HCT116 (cell line): ENCODE results near the gene HAUS1. TPM values are rescaled to one million over a fixed set of nuclear protein-coding genes. Genes with fewer than 3 reads are reported as not detected.

ENCODE experiments used
- ATAC-seq: fragments of 200-7000 bp; cut with Tn5 transposase; 2 replicates; pipeline ENCODE4 v1.9.1; 2020; ENCODE audit warnings: mild to moderate bottlenecking, moderate library complexity
- BruUV-seq: library from RNA; stranded (reverse); fragments of 400-500 nt; replicated peaks from 2 replicates; lab custom pipeline; 2021; lab: Mats Ljungman, UMichigan
- CTCF ChIA-PET: fragments of 300-600 bp; sonication (Branson Sonifier 250); formaldehyde crosslinking; loops from one replicate; lab custom pipeline; 2021; ENCODE audit warnings: antibody characterized with exemption; lab: Charles Lee
- POLR2A ChIA-PET: fragments of 300-600, 350-600 bp; sonication (Branson Sonifier 250); formaldehyde crosslinking; loops from one replicate; lab custom pipeline; 2021; ENCODE audit warnings: antibody characterized with exemption; lab: Charles Lee
- RAD21 ChIA-PET, 2 experiments: fragments of 300-600 bp; sonication (Branson Sonifier 250); formaldehyde crosslinking; loops; one replicate each; lab custom pipeline; 2023; ENCODE audit warnings: low total read pairs in 2 of 2; ENCODE audit not compliant: uncharacterized antibody in 2 of 2, unreplicated experiment in 2 of 2, low non-redundant PET in 1 of 2; lab: Charles Lee
- DNase-seq: peaks from one replicate; pipeline ENCODE4 v3.0.0-alpha.2; 2010; ENCODE audit warnings: low read depth, low spot score
- H2AFZ ChIP-seq: fragments of 200-600 bp; shearing (Covaris generic), sonication (generic); 2 replicates; pipeline ENCODE4 v1.6.1; 2017; ENCODE audit warnings: low read depth, mixed run types, mixed read lengths, antibody characterized with exemption, low read length; ENCODE audit not compliant: poor library complexity, severe bottlenecking
- H3K27ac ChIP-seq: 2 replicates; pipeline ENCODE4 v1.5.1; 2012; ENCODE audit warnings: low read depth, low read length
- H3K27me3 ChIP-seq: fragments of 200-600 bp; sonication (generic); 2 replicates; pipeline ENCODE4 v1.6.1; 2016; ENCODE audit warnings: mixed run types, low read length, mixed read lengths; ENCODE audit not compliant: insufficient read depth
- H3K36me3 ChIP-seq, 2 experiments: fragments of 200-500 bp in 1 of 2; fragments of 200-600 bp in 1 of 2; sonication (Bioruptor generic) in 1 of 2; sonication (generic) in 1 of 2; 2 replicates each; pipeline versions ENCODE4 v1.5.1 to v1.6.1; 2014 to 2016; ENCODE audit warnings: low read length in 2 of 2, inconsistent platforms in 1 of 2, mixed read lengths in 1 of 2, mixed run types in 1 of 2; ENCODE audit not compliant: insufficient read depth in 2 of 2, control insufficient read depth in 1 of 2
- H3K4me1 ChIP-seq, 2 experiments: fragments of 200-600 bp in 1 of 2; sonication (generic) in 1 of 2; 2 replicates each; pipeline versions ENCODE4 v1.5.1 to v1.6.1; 2012 to 2017; ENCODE audit warnings: low read length in 2 of 2, inconsistent platforms in 1 of 2, mild to moderate bottlenecking in 1 of 2, mixed read lengths in 1 of 2, mixed run types in 1 of 2, moderate library complexity in 1 of 2; ENCODE audit not compliant: insufficient read depth in 2 of 2, control insufficient read depth in 1 of 2
- H3K4me2 ChIP-seq: fragments of 200-600 bp; sonication (generic); 2 replicates; pipeline ENCODE4 v1.6.1; 2017; ENCODE audit warnings: mixed run types, low read length, mixed read lengths
- H3K4me3 ChIP-seq, 2 experiments: fragments of 200-600 bp in 1 of 2; sonication (generic) in 1 of 2; replicated peaks in 1 of 2; 2 replicates each; pipeline ENCODE4 v1.5.1; 2011 to 2016; ENCODE audit warnings: low read length in 2 of 2, control low read depth in 1 of 2, low read depth in 1 of 2, mild to moderate bottlenecking in 1 of 2, mixed read lengths in 1 of 2, mixed run types in 1 of 2
- H3K79me2 ChIP-seq: fragments of 200-600 bp; sonication (generic); 2 replicates; pipeline ENCODE4 v1.6.1; 2017; ENCODE audit warnings: mild to moderate bottlenecking, mixed run types, low read length, moderate library complexity, mixed read lengths; ENCODE audit not compliant: insufficient read depth
- H3K9ac ChIP-seq: fragments of 200-600 bp; sonication (generic); 2 replicates; pipeline ENCODE4 v1.6.1; 2016; ENCODE audit warnings: low read length, mixed read lengths
- H3K9me2 ChIP-seq: fragments of 200-600 bp; sonication (generic), shearing (Covaris generic); 2 replicates; pipeline ENCODE4 v1.6.1; 2017; ENCODE audit warnings: mixed run types, mild to moderate bottlenecking, moderate library complexity; ENCODE audit not compliant: insufficient read depth
- H3K9me3 ChIP-seq, 2 experiments: fragments of 200-500 bp in 1 of 2; fragments of 200-600 bp in 1 of 2; sonication (Bioruptor generic) in 1 of 2; sonication (generic) in 1 of 2; 2 replicates each; pipeline ENCODE4 v1.6.1; 2014 to 2017; ENCODE audit warnings: low read length in 2 of 2, mixed read lengths in 2 of 2, inconsistent platforms in 1 of 2, low read depth in 1 of 2, mild to moderate bottlenecking in 1 of 2, mixed run types in 1 of 2, moderate library complexity in 1 of 2; ENCODE audit not compliant: control insufficient read depth in 1 of 2, insufficient read depth in 1 of 2
- H4K20me1 ChIP-seq: fragments of 200-600 bp; sonication (generic), shearing (Covaris generic); 2 replicates; pipeline ENCODE4 v1.6.1; 2017; ENCODE audit warnings: mixed run types, mild to moderate bottlenecking, moderate library complexity; ENCODE audit not compliant: insufficient read depth
- EGR1 ChIP-seq: IDR thresholded peaks from 2 replicates; pipeline ENCODE4 v1.6.1; 2012; ENCODE audit warnings: low read depth
- POLR2AphosphoS5 ChIP-seq: IDR thresholded peaks from 2 replicates; pipeline ENCODE4 v1.6.1; 2011; ENCODE audit warnings: mild to moderate bottlenecking, low read depth, low read length, moderate library complexity
- REST ChIP-seq: IDR thresholded peaks from 2 replicates; pipeline ENCODE4 v1.6.1; 2012; ENCODE audit warnings: low read depth
- SIN3A ChIP-seq: IDR thresholded peaks from 2 replicates; pipeline ENCODE4 v1.6.1; 2012; ENCODE audit warnings: low read depth
- SRF ChIP-seq: IDR thresholded peaks from 2 replicates; pipeline ENCODE4 v1.6.1; 2012; ENCODE audit warnings: low read depth
- ZFX ChIP-seq: fragments of 450-650 bp; IDR thresholded peaks from 2 replicates; pipeline ENCODE4 v1.6.1; 2017
- intact Hi-C: fragments of 100-400 bp; cut with micrococcal nuclease; formaldehyde crosslinking; loops from 2 replicates; pipeline ENCODE4 v1.10.0; 2022
- total RNA-seq: library from RNA; stranded (reverse); gene quantifications from one replicate; pipeline ENCODE4 v1.2.1, GENCODE V29; 2021; ENCODE audit not compliant: unreplicated experiment
- TF ChIP-seq, protein P1 (sequence below): IDR thresholded peaks from 2 replicates; pipeline ENCODE4 v1.6.1; 2011; ENCODE audit warnings: mild to moderate bottlenecking, low read length, moderate library complexity; ENCODE audit not compliant: insufficient replicate concordance; ENCODE audit errors: extremely low read depth

HAUS1 gene
- total RNA-seq, 1 experiment from 2014 or later, result 46.2 TPM

GRCh38 chr18:46055838-46056230, 48.4 kb upstream of the HAUS1 start:
- no peaks in the 10 kb centered on the region for H3K9me2 ChIP-seq
- intact Hi-C loops, result no loop called here
- H3K36me3 ChIP-seq, result no peaks in the 10 kb centered on the region
- CTCF ChIA-PET, result no interaction called here
- no peak overlapping the region for H3K4me2 ChIP-seq
- no peaks in the 10 kb centered on the region for H3K27me3 ChIP-seq
- H3K9me3 ChIP-seq, result no peaks in the 10 kb centered on the region
- no peak for TF ChIP-seq REST
- TF ChIP-seq SIN3A, result no peak
- TF ChIP-seq ZFX, result no peak
- TF ChIP-seq EGR1, result no peak
- no peak for TF ChIP-seq POLR2AphosphoS5
- TF ChIP-seq SRF, result no peak
- TF ChIP-seq, protein P1, sequence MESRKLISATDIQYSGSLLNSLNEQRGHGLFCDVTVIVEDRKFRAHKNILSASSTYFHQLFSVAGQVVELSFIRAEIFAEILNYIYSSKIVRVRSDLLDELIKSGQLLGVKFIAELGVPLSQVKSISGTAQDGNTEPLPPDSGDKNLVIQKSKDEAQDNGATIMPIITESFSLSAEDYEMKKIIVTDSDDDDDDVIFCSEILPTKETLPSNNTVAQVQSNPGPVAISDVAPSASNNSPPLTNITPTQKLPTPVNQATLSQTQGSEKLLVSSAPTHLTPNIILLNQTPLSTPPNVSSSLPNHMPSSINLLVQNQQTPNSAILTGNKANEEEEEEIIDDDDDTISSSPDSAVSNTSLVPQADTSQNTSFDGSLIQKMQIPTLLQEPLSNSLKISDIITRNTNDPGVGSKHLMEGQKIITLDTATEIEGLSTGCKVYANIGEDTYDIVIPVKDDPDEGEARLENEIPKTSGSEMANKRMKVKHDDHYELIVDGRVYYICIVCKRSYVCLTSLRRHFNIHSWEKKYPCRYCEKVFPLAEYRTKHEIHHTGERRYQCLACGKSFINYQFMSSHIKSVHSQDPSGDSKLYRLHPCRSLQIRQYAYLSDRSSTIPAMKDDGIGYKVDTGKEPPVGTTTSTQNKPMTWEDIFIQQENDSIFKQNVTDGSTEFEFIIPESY, result no peak
- TF ChIP-seq, all 23 proteins: peak for 0
- no peaks in the 10 kb centered on the region for H4K20me1 ChIP-seq
- ATAC-seq, result no peak
- ChIA-PET POLR2A (no interaction called here), RAD21 (no interaction called here)
- DNase-seq, result no peak
- H3K79me2 ChIP-seq, result no peaks in the 10 kb centered on the region
- H3K9ac ChIP-seq, result no peak overlapping the region
- H3K4me3 ChIP-seq, result no peak overlapping the region
- H3K4me1 ChIP-seq, result no peaks in the 10 kb centered on the region
- H2AFZ ChIP-seq, result no peak overlapping the region
- BruUV-seq, result no TSS peak
- no peak overlapping the region for H3K27ac ChIP-seq
